Activated CD8-positive, alpha-beta T cell treated with anti-CD3 and anti-CD28 coated beads for 36 hours (primary cell): ENCODE data around the gene ZDHHC24. TPM values are rescaled to one million over a fixed set of nuclear protein-coding genes. Genes with fewer than 3 reads are reported as not detected.

Source experiments
- ATAC-seq: fragments of 200-7000 bp; cut with Tn5 transposase; one replicate; pipeline ENCODE4 v1.10.0; 2021; ENCODE audit warnings: mild to moderate bottlenecking, moderate library complexity
- CTCF ChIA-PET: fragments of 350-600 bp; sonication (Branson Sonifier 250); formaldehyde crosslinking; loops from one replicate; lab custom pipeline; 2021; ENCODE audit warnings: antibody characterized with exemption; lab: Charles Lee
- POLR2A ChIA-PET: fragments of 350-600 bp; sonication (Branson Sonifier 250); formaldehyde crosslinking; loops from one replicate; lab custom pipeline; 2021; ENCODE audit warnings: antibody characterized with exemption; lab: Charles Lee
- DNase-seq: peaks from one replicate; pipeline ENCODE4 v3.0.0-alpha.2; 2020
- H3K27ac Mint-ChIP-seq: one replicate; pipeline ENCODE4 v1.8.0; 2021; ENCODE audit warnings: mild to moderate bottlenecking, mixed read lengths
- H3K27me3 Mint-ChIP-seq: one replicate; pipeline ENCODE4 v1.8.0; 2021; ENCODE audit warnings: mixed read lengths
- H3K36me3 Mint-ChIP-seq: one replicate; pipeline ENCODE4 v1.8.0; 2021; ENCODE audit warnings: low read depth, mixed read lengths
- H3K4me1 Mint-ChIP-seq: one replicate; pipeline ENCODE4 v1.8.0; 2021; ENCODE audit warnings: low read depth, mixed read lengths
- H3K4me3 Mint-ChIP-seq: one replicate; pipeline ENCODE4 v1.8.0; 2021; ENCODE audit warnings: mild to moderate bottlenecking, moderate library complexity, mixed read lengths
- H3K9me3 Mint-ChIP-seq: one replicate; pipeline ENCODE4 v1.8.0; 2021; ENCODE audit warnings: mixed read lengths
- CTCF ChIP-seq: fragments of 200-600 bp; IDR thresholded peaks from one replicate; pipeline ENCODE4 v1.8.0; 2022; ENCODE audit warnings: antibody characterized with exemption, mild to moderate bottlenecking
- intact Hi-C: fragments of 100-400 bp; cut with micrococcal nuclease; formaldehyde crosslinking; loops from one replicate; pipeline ENCODE4 v1.10.0; 2022
- total RNA-seq, 2 experiments: library from RNA; stranded (reverse); gene quantifications; one replicate each; pipeline ENCODE4 v1.2.3, GENCODE V29; 2021

The ZDHHC24 gene
- total RNA-seq, 2 experiments from 2014 or later, result 13.2 to 14.0 TPM

GRCh38 chr11:66473608-66474515 lies 72.0 kb downstream of the ZDHHC24 start:
- intact Hi-C loops, result loop anchor here (5.0 kb wide), 1 partner anchor 37 kb away; the partner anchor contains the start of gene MRPL11
- H3K4me3 Mint-ChIP-seq, result no peak overlapping the region
- no peaks in the 10 kb centered on the region for H3K27me3 Mint-ChIP-seq
- DNase-seq, result no peak
- ATAC-seq, result no peak
- ChIA-PET POLR2A (interaction anchor here (0.5 kb wide), 2 partner anchors 152 to 255 kb away, joined by 3 read pairs; no protein-coding TSS in a partner anchor), CTCF (no interaction called here)
- peaks cover 5% of the 10 kb centered on the region for H3K36me3 Mint-ChIP-seq
- H3K27ac Mint-ChIP-seq, result no peak overlapping the region
- no peaks in the 10 kb centered on the region for H3K9me3 Mint-ChIP-seq
- peaks cover 11% of the 10 kb centered on the region for H3K4me1 Mint-ChIP-seq
- TF ChIP-seq CTCF, result no peak

- no peak for DNase-seq
- no peak overlapping the region for H3K4me3 Mint-ChIP-seq
- ChIA-PET POLR2A (no interaction called here), CTCF (no interaction called here)
- peaks cover 2% of the 10 kb centered on the region for H3K36me3 Mint-ChIP-seq
- H3K27ac Mint-ChIP-seq, result no peak overlapping the region
- H3K27me3 Mint-ChIP-seq, result no peaks in the 10 kb centered on the region
- intact Hi-C loops, result loop anchor here (5.0 kb wide), 1 partner anchor 36 kb away; the partner anchor contains the start of gene MRPL11
- H3K9me3 Mint-ChIP-seq, result no peaks in the 10 kb centered on the region
- ATAC-seq, result no peak
- TF ChIP-seq CTCF, result no peak
- peaks cover 10% of the 10 kb centered on the region for H3K4me1 Mint-ChIP-seq
Measured at GRCh38 chr11:66473167-66473566, 72.7 kb downstream of the ZDHHC24 start.

GRCh38 chr11:66472054-66472453 lies 73.8 kb downstream of the ZDHHC24 start:
- H3K27ac Mint-ChIP-seq, result no peak overlapping the region
- intact Hi-C loops, result loop anchor here (5.0 kb wide), 1 partner anchor 35 kb away; the partner anchor contains the start of gene MRPL11
- CTCF ChIA-PET, result interaction anchor here (0.9 to 1.8 kb wide), 3 partner anchors 8 to 63 kb away, joined by 3 to 7 read pairs (median 4); partner anchors contain the start of gene DPP3
- DNase-seq (no peak), ATAC-seq (no peak)
- no peak overlapping the region for H3K4me3 Mint-ChIP-seq
- H3K4me1 Mint-ChIP-seq, result peaks cover 16% of the 10 kb centered on the region
- H3K27me3 Mint-ChIP-seq, result no peaks in the 10 kb centered on the region
- TF ChIP-seq CTCF, result no peak
- H3K36me3 Mint-ChIP-seq, result peaks cover 2% of the 10 kb centered on the region
- POLR2A ChIA-PET, result interaction anchor here (1.1 to 1.2 kb wide), 2 partner anchors 9 to 19 kb away, joined by 3 read pairs; no protein-coding TSS in a partner anchor
- H3K9me3 Mint-ChIP-seq, result no peaks in the 10 kb centered on the region

- ATAC-seq (no peak), DNase-seq (no peak)
- no peak overlapping the region for H3K27ac Mint-ChIP-seq
- H3K4me1 Mint-ChIP-seq, result peaks cover 20% of the 10 kb centered on the region
- ChIA-PET CTCF (interaction anchor here (0.7 to 5.5 kb wide), 4 partner anchors 8 to 63 kb away, joined by 3 to 36 read pairs (median 5); partner anchors contain the start of gene DPP3), POLR2A (interaction anchor here (1.9 kb wide), 1 partner anchor 9 kb away, joined by 9 read pairs; the partner anchor contains the start of gene DPP3)
- intact Hi-C loops, result loop anchor here (5.0 kb wide), 1 partner anchor 34 kb away; the partner anchor contains the start of gene MRPL11
- H3K27me3 Mint-ChIP-seq, result no peaks in the 10 kb centered on the region
- H3K36me3 Mint-ChIP-seq, result peaks cover 2% of the 10 kb centered on the region
- no peak for TF ChIP-seq CTCF
- no peaks in the 10 kb centered on the region for H3K9me3 Mint-ChIP-seq
- H3K4me3 Mint-ChIP-seq, result no peak overlapping the region
Measured at GRCh38 chr11:66471142-66471541, 74.7 kb downstream of the ZDHHC24 start.

Other genes with a start within 250 kb of the ZDHHC24 start
- gene CD248, start 229.0 kb downstream of the ZDHHC24 start, total RNA-seq, result 10 to 100 TPM; 16.3 to 16.8 TPM
- gene RIN1, start 209.6 kb downstream of the ZDHHC24 start, total RNA-seq, result 1 to 10 TPM; 1.1 to 1.6 TPM
- gene BRMS1, start 200.9 kb downstream of the ZDHHC24 start, total RNA-seq, result 10 to 100 TPM; 35.7 to 35.9 TPM
- 1 to 10 TPM; 9.4 to 9.5 TPM for gene B4GAT1, start 198.4 kb downstream of the ZDHHC24 start, total RNA-seq
- gene SLC29A2, start 174.3 kb downstream of the ZDHHC24 start, total RNA-seq, result 10 to 100 TPM; 11.8 to 12.2 TPM
- gene NPAS4, start 125.0 kb downstream of the ZDHHC24 start, total RNA-seq, result under 1 TPM in 1 of 2 experiments, not detected in 1; 0.11 TPM
- gene MRPL11, start 107.2 kb downstream of the ZDHHC24 start, total RNA-seq, result 100 to 1,000 TPM; 135 to 142 TPM
- 10 to 100 TPM in 1 of 2 experiments, 1 to 10 TPM in 1; 6.7 to 10.5 TPM for gene PELI3, start 79.1 kb downstream of the ZDHHC24 start, total RNA-seq
- gene DPP3, start 65.6 kb downstream of the ZDHHC24 start, total RNA-seq, result 10 to 100 TPM; 72.4 to 75.8 TPM
- gene BBS1, start 35.4 kb downstream of the ZDHHC24 start, total RNA-seq, result 1 to 10 TPM; 7.7 to 7.9 TPM
- gene ACTN3, start 855 bp upstream of the ZDHHC24 start, total RNA-seq, result under 1 TPM in 1 of 2 experiments, not detected in 1; 0.14 TPM
- 1 to 10 TPM in 1 of 2 experiments, under 1 TPM in 1; 0.68 to 1.3 TPM for gene CTSF, start 22.6 kb upstream of the ZDHHC24 start, total RNA-seq
- under 1 TPM; 0.14 to 0.27 TPM for gene CCDC87, start 47.0 kb upstream of the ZDHHC24 start, total RNA-seq
- gene CCS, start 47.1 kb upstream of the ZDHHC24 start, total RNA-seq, result 10 to 100 TPM; 22.0 to 25.6 TPM
- 100 to 1,000 TPM; 153 to 159 TPM for gene RBM14, start 70.6 kb upstream of the ZDHHC24 start, total RNA-seq
- 100 to 1,000 TPM; 108 to 114 TPM for gene RBM4, start 92.7 kb upstream of the ZDHHC24 start, total RNA-seq
- 10 to 100 TPM; 10.7 to 13.1 TPM for gene RBM4B, start 131.8 kb upstream of the ZDHHC24 start, total RNA-seq
- 1 to 10 TPM; 1.4 to 1.8 TPM for gene SPTBN2, start 183.2 kb upstream of the ZDHHC24 start, total RNA-seq